GM19395 (cell line): ENCODE results near the gene ABCC12.

ENCODE experiments used
- ATAC-seq: cut with Tn5 transposase; IDR thresholded peaks from one replicate; pipeline ENCODE4 v1.9.1; 2021; ENCODE audit warnings: mild to moderate bottlenecking, moderate library complexity; ENCODE audit not compliant: unreplicated experiment

ABCC12 gene

GRCh38 chr16:48106446-48106845 is 49.3 kb downstream of the ABCC12 start:
- ATAC-seq: no peak
